B cell (primary cell): ENCODE results near the gene RIN3. TPM values are rescaled to one million over a fixed set of nuclear protein-coding genes. Genes with fewer than 3 reads are reported as not detected.

Experiments used
- ATAC-seq: fragments of 200-7000 bp; cut with Tn5 transposase; one replicate; pipeline ENCODE4 v1.10.0; 2021; ENCODE audit warnings: low read depth, mild to moderate bottlenecking, moderate number of reproducible peaks, moderate library complexity
- CTCF ChIA-PET: fragments of 350-600 bp; sonication (Branson Sonifier 250); formaldehyde crosslinking; loops from one replicate; lab custom pipeline; 2021; ENCODE audit warnings: antibody characterized with exemption, inconsistent platforms; lab: Charles Lee
- POLR2A ChIA-PET: fragments of 350-600 bp; sonication (Branson Sonifier 250); formaldehyde crosslinking; loops from one replicate; lab custom pipeline; 2021; ENCODE audit warnings: antibody characterized with exemption; lab: Charles Lee
- DNase-seq: peaks from one replicate; pipeline ENCODE4 v3.0.0; 2013
- H2AFZ ChIP-seq: 2 replicates; pipeline ENCODE4 v1.6.1; 2012; ENCODE audit warnings: mild to moderate bottlenecking, low read depth, low read length; ENCODE audit not compliant: insufficient read depth, poor library complexity, severe bottlenecking
- H3K27ac ChIP-seq, 2 donors: 1 replicate in 1 of 2; 2 replicates in 1 of 2; pipeline ENCODE4 v1.5.1; 2012 to 2013; ENCODE audit warnings: low read length in 2 of 2, mild to moderate bottlenecking in 2 of 2, moderate library complexity in 1 of 2
- H3K27me3 ChIP-seq, 4 experiments: fragments of 200-600 bp in 1 of 4; sonication (generic) in 1 of 4; replicated peaks in 1 of 4; 1 replicate in 2 of 4; 2 replicates in 2 of 4; pipeline versions ENCODE4 v1.6.1 to v1.7.0; 2013 to 2016; ENCODE audit warnings: low read length in 3 of 4, mild to moderate bottlenecking in 2 of 4, mixed read lengths in 1 of 4, moderate library complexity in 1 of 4; ENCODE audit not compliant: insufficient read depth in 4 of 4, control insufficient read depth in 3 of 4; ENCODE audit errors: control extremely low read depth in 1 of 4
- H3K36me3 ChIP-seq, 2 experiments: replicated peaks in 1 of 2; 1 replicate in 1 of 2; 2 replicates in 1 of 2; pipeline versions ENCODE4 v1.6.1 to v1.7.1; 2013; ENCODE audit warnings: low read length in 1 of 2; ENCODE audit not compliant: insufficient read depth in 2 of 2, control insufficient read depth in 1 of 2; ENCODE audit errors: control extremely low read depth in 1 of 2, extremely low read depth in 1 of 2
- H3K4me1 ChIP-seq, 2 donors: fragments of 200-600 bp in 1 of 2; sonication (generic) in 1 of 2; 1 replicate in 1 of 2; 2 replicates in 1 of 2; pipeline versions ENCODE4 v1.5.1 to v1.6.1; 2013 to 2017; ENCODE audit warnings: low read length in 2 of 2; ENCODE audit not compliant: control insufficient read depth in 2 of 2, insufficient read depth in 2 of 2
- H3K4me2 ChIP-seq: replicated peaks from 2 replicates; pipeline ENCODE3; 2012; ENCODE audit warnings: mild to moderate bottlenecking, low read depth, low read length; ENCODE audit not compliant: poor library complexity, severe bottlenecking
- H3K4me3 ChIP-seq, 5 experiments: fragments of 200-600 bp in 1 of 5; sonication (generic) in 1 of 5; 1 replicate in 3 of 5; 2 replicates in 2 of 5; pipeline versions ENCODE4 v1.5.1 to v1.7.0; 2011 to 2016; ENCODE audit warnings: low read length in 4 of 5, mild to moderate bottlenecking in 4 of 5, low read depth in 2 of 5, control low read depth in 1 of 5, moderate library complexity in 1 of 5; ENCODE audit not compliant: insufficient read depth in 1 of 5; ENCODE audit errors: control extremely low read depth in 1 of 5, extremely low read depth in 1 of 5
- H3K79me2 ChIP-seq: fragments of 200-600 bp; sonication (generic); one replicate; pipeline ENCODE4 v1.6.0; 2016; ENCODE audit warnings: low read length; ENCODE audit not compliant: control insufficient read depth, insufficient read depth
- H3K9ac ChIP-seq: fragments of 200-600 bp; sonication (generic); 2 replicates; pipeline ENCODE4 v1.6.1; 2017; ENCODE audit warnings: mild to moderate bottlenecking, low read length, moderate library complexity
- H3K9me3 ChIP-seq, 3 donors: one replicate each; pipeline versions ENCODE4 v1.6.1 to v1.7.1; 2013; ENCODE audit warnings: low read length in 2 of 3; ENCODE audit not compliant: control insufficient read depth in 2 of 3, insufficient read depth in 1 of 3; ENCODE audit errors: control extremely low read depth in 1 of 3
- H4K20me1 ChIP-seq: 2 replicates; pipeline ENCODE4 v1.6.0; 2012; ENCODE audit warnings: mild to moderate bottlenecking, low read length; ENCODE audit not compliant: insufficient read depth, control insufficient read depth, poor library complexity, severe bottlenecking
- H3K27ac Mint-ChIP-seq: one replicate; pipeline ENCODE4 v1.8.0; 2021; ENCODE audit warnings: mixed read lengths
- H3K27me3 Mint-ChIP-seq: one replicate; pipeline ENCODE4 v1.8.0; 2021; ENCODE audit warnings: mixed read lengths
- H3K4me1 Mint-ChIP-seq: one replicate; pipeline ENCODE4 v1.8.0; 2021; ENCODE audit warnings: mixed read lengths
- H3K4me3 Mint-ChIP-seq: one replicate; pipeline ENCODE4 v1.8.0; 2021; ENCODE audit warnings: mixed read lengths
- H3K9me3 Mint-ChIP-seq: one replicate; pipeline ENCODE4 v1.8.0; 2022; ENCODE audit warnings: mixed read lengths; ENCODE audit not compliant: insufficient read depth
- EZH2 ChIP-seq: IDR thresholded peaks from 2 replicates; pipeline ENCODE4 v1.6.1; 2012; ENCODE audit warnings: borderline replicate concordance, low read depth, mild to moderate bottlenecking, moderate library complexity, low read length; ENCODE audit not compliant: insufficient read depth, poor library complexity, severe bottlenecking
- WGBS: methylation state at CpG from one replicate; pipeline ENCODE4 v1.1.5; 2013; ENCODE audit warnings: missing lambda C conversion rate; ENCODE audit not compliant: insufficient coverage; 5-methylcytosine and 5-hydroxymethylcytosine counted together
- intact Hi-C: fragments of 100-400 bp; cut with micrococcal nuclease; formaldehyde crosslinking; loops from one replicate; pipeline ENCODE4 v1.10.0; 2022
- polyA plus RNA-seq: library from polyadenylated mRNA; depleted of rRNA; stranded (reverse); fragments of >200 nt; gene quantifications from 2 replicates; pipeline ENCODE4 v1.2.3, GENCODE V29; 2012
- total RNA-seq, 2 donors: library from RNA; stranded (reverse); fragments of 120-200 nt in 1 of 2; gene quantifications; 1 replicate in 1 of 2; 2 replicates in 1 of 2; pipeline versions ENCODE4 v1.2.3 to v1.2.4, GENCODE V29; 2013 to 2022
- TF ChIP-seq, protein P1 (sequence below): fragments of 200-600 bp; IDR thresholded peaks from one replicate; pipeline ENCODE4 v1.8.0; 2022; ENCODE audit warnings: antibody characterized with exemption, mild to moderate bottlenecking

RIN3 gene
- total and polyA plus RNA-seq, 2 donors (not counting 1 experiment from before 2014, with no cell fraction given) = 62.1 to 123 TPM

DNA sequence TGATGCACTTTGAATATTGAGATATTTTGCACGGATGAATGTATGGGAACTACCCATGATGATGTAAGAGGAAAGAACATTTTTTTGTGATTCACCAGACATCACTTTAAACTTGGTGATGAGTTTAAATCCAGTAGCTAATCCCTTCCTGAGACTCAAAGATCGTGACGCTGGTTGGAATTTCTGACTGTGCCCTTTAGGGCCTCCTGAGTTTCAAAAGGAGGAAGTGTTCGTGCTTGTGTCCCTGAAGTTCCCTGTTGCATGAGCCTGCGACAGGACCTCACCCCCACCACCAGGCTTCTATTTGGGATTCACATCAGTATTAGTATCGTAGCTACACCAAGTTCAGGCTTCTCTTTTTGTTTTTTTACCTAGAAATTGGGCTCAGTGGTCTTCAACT is 18.6 kb upstream of the RIN3 start:
- POLR2A ChIA-PET = no interaction called here
- H3K27ac Mint-ChIP-seq = peak overlapping the region; percentile 10
- intact Hi-C loops = no loop called here

DNA sequence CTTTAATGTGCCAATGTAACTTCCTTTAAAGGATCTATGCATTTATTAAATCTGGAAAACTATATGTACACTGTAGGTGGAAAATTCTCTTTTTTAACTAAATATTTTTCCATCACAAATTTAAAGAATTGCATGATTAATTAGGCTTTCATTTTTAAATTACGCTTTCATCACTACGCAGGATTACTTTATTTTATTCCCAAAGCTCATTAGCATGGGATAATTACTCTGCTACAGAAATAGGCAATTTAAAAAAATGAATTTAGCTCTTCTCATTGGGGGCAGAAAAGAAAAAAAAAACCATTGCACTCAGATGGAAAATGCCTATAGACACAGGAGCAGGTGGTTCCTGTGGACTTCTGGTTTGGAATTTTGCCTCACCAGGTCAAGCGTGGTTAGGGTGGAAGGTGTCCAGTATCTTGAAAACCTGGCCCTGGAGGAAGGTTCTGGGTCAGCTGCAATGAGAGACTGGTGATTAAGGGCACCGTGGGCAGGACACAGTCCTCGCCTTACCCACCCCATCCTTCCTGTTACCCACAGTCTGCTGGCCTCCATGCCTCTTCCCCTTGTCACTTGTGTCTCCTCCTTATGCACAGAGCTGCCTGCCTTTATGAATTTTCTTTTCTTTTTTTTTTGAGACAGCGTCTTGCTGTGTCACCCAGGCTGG is 17.3 kb upstream of the RIN3 start:
- H3K9me3 Mint-ChIP-seq = no peaks in the 10 kb centered on the region
- no peak overlapping the region for H3K27ac Mint-ChIP-seq
- ChIA-PET CTCF (no interaction called here), POLR2A (interaction anchor here (0.6 kb wide), 1 partner anchor 101 kb away, joined by 4 read pairs; no protein-coding TSS in a partner anchor)
- H2AFZ ChIP-seq = no peak overlapping the region
- no peaks in the 10 kb centered on the region for H3K79me2 ChIP-seq
- TF ChIP-seq EZH2 = no peak
- TF ChIP-seq, protein P1, sequence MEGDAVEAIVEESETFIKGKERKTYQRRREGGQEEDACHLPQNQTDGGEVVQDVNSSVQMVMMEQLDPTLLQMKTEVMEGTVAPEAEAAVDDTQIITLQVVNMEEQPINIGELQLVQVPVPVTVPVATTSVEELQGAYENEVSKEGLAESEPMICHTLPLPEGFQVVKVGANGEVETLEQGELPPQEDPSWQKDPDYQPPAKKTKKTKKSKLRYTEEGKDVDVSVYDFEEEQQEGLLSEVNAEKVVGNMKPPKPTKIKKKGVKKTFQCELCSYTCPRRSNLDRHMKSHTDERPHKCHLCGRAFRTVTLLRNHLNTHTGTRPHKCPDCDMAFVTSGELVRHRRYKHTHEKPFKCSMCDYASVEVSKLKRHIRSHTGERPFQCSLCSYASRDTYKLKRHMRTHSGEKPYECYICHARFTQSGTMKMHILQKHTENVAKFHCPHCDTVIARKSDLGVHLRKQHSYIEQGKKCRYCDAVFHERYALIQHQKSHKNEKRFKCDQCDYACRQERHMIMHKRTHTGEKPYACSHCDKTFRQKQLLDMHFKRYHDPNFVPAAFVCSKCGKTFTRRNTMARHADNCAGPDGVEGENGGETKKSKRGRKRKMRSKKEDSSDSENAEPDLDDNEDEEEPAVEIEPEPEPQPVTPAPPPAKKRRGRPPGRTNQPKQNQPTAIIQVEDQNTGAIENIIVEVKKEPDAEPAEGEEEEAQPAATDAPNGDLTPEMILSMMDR = no peak
- no peak overlapping the region for H3K27ac ChIP-seq
- no peak overlapping the region for H3K4me3 Mint-ChIP-seq
- no peaks in the 10 kb centered on the region for H3K9me3 ChIP-seq
- H4K20me1 ChIP-seq = no peaks in the 10 kb centered on the region
- H3K36me3 ChIP-seq = no peaks in the 10 kb centered on the region
- H3K4me1 ChIP-seq = peaks cover 0 to 4% of the 10 kb centered on the region in 2 donors
- no peaks in the 10 kb centered on the region for H3K27me3 ChIP-seq
- ATAC-seq (no peak), DNase-seq (no peak)
- peaks cover 4% of the 10 kb centered on the region for H3K4me1 Mint-ChIP-seq
- intact Hi-C loops = no loop called here
- WGBS = 40% methylated on average over 3 of the region's 6 CpGs
- no peak overlapping the region for H3K4me3 ChIP-seq
- no peak overlapping the region for H3K4me2 ChIP-seq
- no peak overlapping the region for H3K9ac ChIP-seq
- peaks cover 7% of the 10 kb centered on the region for H3K27me3 Mint-ChIP-seq

More for the DNA sequence above, 18.6 kb upstream of the RIN3 start:
- Histone ChIP-seq H3K27ac (no peak overlapping the region), H4K20me1 (no peaks in the 10 kb centered on the region), H3K4me3 (no peak overlapping the region), H2AFZ (no peak overlapping the region), H3K36me3 (no peaks in the 10 kb centered on the region), H3K4me1 (peaks cover 0 to 4% of the 10 kb centered on the region in 2 donors), H3K79me2 (no peaks in the 10 kb centered on the region), H3K4me2 (no peak overlapping the region), H3K9ac (no peak overlapping the region), H3K9me3 (no peaks in the 10 kb centered on the region), H3K27me3 (no peaks in the 10 kb centered on the region)
- no peak overlapping the region for H3K4me3 Mint-ChIP-seq
- TF ChIP-seq, protein P1 = no peak
- no peak for TF ChIP-seq EZH2
- no peaks in the 10 kb centered on the region for H3K9me3 Mint-ChIP-seq
- CTCF ChIA-PET = no interaction called here
- 31% methylated on average over 4 of the region's 6 CpGs for WGBS
- ATAC-seq (no peak), DNase-seq (no peak)
- peaks cover 4% of the 10 kb centered on the region for H3K4me1 Mint-ChIP-seq
- H3K27me3 Mint-ChIP-seq = peaks cover 7% of the 10 kb centered on the region
